DOHH2 (cell line): ENCODE results near the gene ANK3.

Experiments
- H3F3A ChIP-seq: fragments of 200-600 bp; sonication (generic), shearing (Covaris generic); 2 replicates; pipeline ENCODE4 v1.6.0; 2016; ENCODE audit warnings: antibody characterized with exemption, mild to moderate bottlenecking; ENCODE audit not compliant: control insufficient read depth, insufficient read depth
- H3K27ac ChIP-seq: fragments of 200-600 bp; sonication (generic); 2 replicates; pipeline ENCODE4 v1.5.1; 2014; ENCODE audit warnings: low read depth, mild to moderate bottlenecking, low read length, moderate library complexity
- H3K27me3 ChIP-seq: fragments of 200-600 bp; sonication (generic); 2 replicates; pipeline ENCODE4 v1.6.1; 2014; ENCODE audit warnings: mild to moderate bottlenecking, low read length, mixed read lengths; ENCODE audit not compliant: control insufficient read depth
- H3K36me3 ChIP-seq: fragments of 200-600 bp; sonication (generic); 2 replicates; pipeline ENCODE4 v1.6.1; 2014; ENCODE audit warnings: mild to moderate bottlenecking, low read length, moderate library complexity, mixed read lengths; ENCODE audit not compliant: control insufficient read depth
- H3K4me1 ChIP-seq: fragments of 200-600 bp; sonication (generic); 2 replicates; pipeline ENCODE4 v1.6.1; 2014; ENCODE audit warnings: mild to moderate bottlenecking, low read length, mixed read lengths; ENCODE audit not compliant: control insufficient read depth
- H3K4me2 ChIP-seq: fragments of 200-600 bp; sonication (generic); 2 replicates; pipeline ENCODE4 v1.6.0; 2014; ENCODE audit warnings: mild to moderate bottlenecking, low read length, moderate library complexity
- H3K4me3 ChIP-seq: fragments of 200-600 bp; sonication (generic); 2 replicates; pipeline ENCODE4 v1.5.1; 2014; ENCODE audit warnings: mild to moderate bottlenecking, low read length, mixed read lengths
- H3K79me2 ChIP-seq: fragments of 200-600 bp; sonication (generic); 2 replicates; pipeline ENCODE4 v1.6.1; 2014; ENCODE audit warnings: mild to moderate bottlenecking, low read length, mixed read lengths; ENCODE audit not compliant: control insufficient read depth
- H3K9me2 ChIP-seq: fragments of 200-600 bp; sonication (generic); replicated peaks from 2 replicates; pipeline ENCODE4 v1.6.1; 2014; ENCODE audit warnings: mild to moderate bottlenecking, low read length, mixed read lengths; ENCODE audit not compliant: control insufficient read depth
- H3K9me3 ChIP-seq: fragments of 200-600 bp; sonication (generic); 2 replicates; pipeline ENCODE4 v1.6.1; 2014; ENCODE audit warnings: antibody characterized with exemption, low read length, mixed read lengths; ENCODE audit not compliant: control insufficient read depth, insufficient read depth
- H4K20me1 ChIP-seq: fragments of 200-600 bp; sonication (generic); 2 replicates; pipeline ENCODE4 v1.6.0; 2014; ENCODE audit warnings: low read depth, mild to moderate bottlenecking, antibody characterized with exemption, low read length, moderate library complexity; ENCODE audit not compliant: control insufficient read depth, insufficient read depth
- CTCF ChIP-seq: fragments of 200-600 bp; sonication (generic); IDR thresholded peaks from one replicate; pipeline ENCODE4 v1.5.1; 2014; ENCODE audit warnings: antibody characterized with exemption, mild to moderate bottlenecking, low read depth, low read length; ENCODE audit not compliant: poor library complexity, severe bottlenecking
- EZH2phosphoT487 ChIP-seq: fragments of 200-600 bp; sonication (generic); IDR thresholded peaks from 2 replicates; pipeline ENCODE4 v1.6.1; 2017; ENCODE audit warnings: borderline replicate concordance, mild to moderate bottlenecking, antibody characterized with exemption, low read length, moderate library complexity, mixed read lengths

Gene ANK3

GRCh38 chr10:60382946-60383681, 6.6 kb downstream of the ANK3 start:
- TF ChIP-seq EZH2phosphoT487 (no peak), CTCF (no peak)
- Histone ChIP-seq H4K20me1 (no peaks in the 10 kb centered on the region), H3K9me2 (no peaks in the 10 kb centered on the region)

GRCh38 chr10:60380781-60381180, 8.9 kb downstream of the ANK3 start:
- Histone ChIP-seq H3K4me2 (peak overlapping the region; percentile 91), H3K79me2 (peaks cover 99% of the 10 kb centered on the region), H4K20me1 (no peaks in the 10 kb centered on the region), H3K9me2 (no peaks in the 10 kb centered on the region), H3K9me3 (no peaks in the 10 kb centered on the region), H3K4me1 (peaks cover 98% of the 10 kb centered on the region), H3K27me3 (no peaks in the 10 kb centered on the region), H3K4me3 (peak overlapping the region; percentile 44), H3K36me3 (peaks cover 44% of the 10 kb centered on the region), H3F3A (peaks cover 16% of the 10 kb centered on the region), H3K27ac (peak overlapping the region; percentile 21)
- TF ChIP-seq EZH2phosphoT487: no peak
- no peak for TF ChIP-seq CTCF

More at GRCh38 chr10:60382946-60383681, 6.6 kb downstream of the ANK3 start:
- H3K36me3 ChIP-seq: peaks cover 42% of the 10 kb centered on the region
- H3K4me3 ChIP-seq: peak overlapping the region; percentile 93
- H3K27ac ChIP-seq: peak overlapping the region; percentile 7
- H3F3A ChIP-seq: peaks cover 13% of the 10 kb centered on the region; the same call in 1 of the 2 replicates
- H3K27me3 ChIP-seq: no peaks in the 10 kb centered on the region
- peaks cover 99% of the 10 kb centered on the region for H3K79me2 ChIP-seq
- H3K9me3 ChIP-seq: no peaks in the 10 kb centered on the region
- H3K4me1 ChIP-seq: peaks cover 88% of the 10 kb centered on the region
- H3K4me2 ChIP-seq: peak overlapping the region; percentile 89

DNA sequence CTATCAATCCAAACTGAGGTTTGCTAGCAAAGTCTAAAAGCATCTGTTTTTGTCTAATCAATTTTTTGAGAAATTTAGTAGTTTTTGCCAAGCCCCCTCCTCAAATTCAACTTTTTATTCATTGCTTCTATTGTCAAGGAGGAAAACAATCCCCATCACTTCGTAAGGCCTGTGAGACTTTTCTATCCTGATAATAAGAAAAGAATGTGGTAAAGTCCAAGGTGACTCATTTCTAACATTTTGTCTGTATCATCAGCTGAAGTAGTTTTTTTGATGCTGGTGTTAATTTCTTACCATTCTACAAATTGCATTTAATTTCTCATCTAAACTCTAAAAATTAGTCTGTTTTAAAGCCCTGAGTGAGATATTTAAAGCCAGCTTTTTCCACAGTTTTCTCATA, 11.7 kb downstream of the ANK3 start:
- Histone ChIP-seq H3K4me2 (peak overlapping the region; percentile 91), H3K9me3 (no peaks in the 10 kb centered on the region), H4K20me1 (no peaks in the 10 kb centered on the region), H3K4me1 (peaks cover 98% of the 10 kb centered on the region), H3K27me3 (no peaks in the 10 kb centered on the region), H3K36me3 (peaks cover 42% of the 10 kb centered on the region), H3K9me2 (no peaks in the 10 kb centered on the region), H3K79me2 (peaks cover 99% of the 10 kb centered on the region), H3F3A (peaks cover 26% of the 10 kb centered on the region), H3K4me3 (peak overlapping the region; percentile 76), H3K27ac (peak overlapping the region; percentile 88; the same call in 1 of the 2 replicates)
- no peak for TF ChIP-seq CTCF
- no peak for TF ChIP-seq EZH2phosphoT487
